GM23338 (cell line): Measurements from ENCODE around the gene TTC6. TPM values are rescaled to one million over a fixed set of nuclear protein-coding genes. Genes with fewer than 3 reads are reported as not detected.
A peak's percentile ranks its signal among the peaks of the same experiment; 100 is the strongest.

Experiments
- ATAC-seq: fragments of 200-7000 bp; cut with Tn5 transposase; 3 replicates; pipeline ENCODE4 v1.9.1; 2020
- DNase-seq: peaks from one replicate; pipeline ENCODE4 v3.0.0-alpha.2; 2015; ENCODE audit warnings: low spot score
- H2AFZ ChIP-seq: fragments of 200-600 bp; sonication (generic); 2 replicates; pipeline ENCODE4 v1.8.0; 2016; ENCODE audit warnings: antibody characterized with exemption, mild to moderate bottlenecking, moderate library complexity
- H3F3A ChIP-seq: fragments of 200-600 bp; sonication (generic); replicated peaks from 2 replicates; pipeline ENCODE4 v1.8.0; 2017; ENCODE audit warnings: antibody characterized with exemption, mixed run types, low read depth
- H3K27ac ChIP-seq: fragments of 200-600 bp; sonication (generic); 2 replicates; pipeline ENCODE4 v1.6.1; 2016; ENCODE audit warnings: low read depth
- H3K27me3 ChIP-seq: fragments of 200-600 bp; sonication (generic); 2 replicates; pipeline ENCODE4 v1.8.0; 2016; ENCODE audit warnings: mild to moderate bottlenecking, mixed run types, moderate library complexity; ENCODE audit not compliant: insufficient read depth
- H3K36me3 ChIP-seq: fragments of 200-600 bp; sonication (generic); 2 replicates; pipeline ENCODE4 v1.8.0; 2016; ENCODE audit warnings: mild to moderate bottlenecking; ENCODE audit not compliant: insufficient read depth
- H3K4me1 ChIP-seq: fragments of 200-600 bp; sonication (generic); 2 replicates; pipeline ENCODE4 v1.8.0; 2016; ENCODE audit warnings: mild to moderate bottlenecking, moderate library complexity; ENCODE audit not compliant: insufficient read depth
- H3K4me2 ChIP-seq: fragments of 200-600 bp; sonication (generic); 2 replicates; pipeline ENCODE4 v1.7.1; 2017; ENCODE audit warnings: mixed run types
- H3K4me3 ChIP-seq: fragments of 200-600 bp; sonication (generic); 2 replicates; pipeline ENCODE4 v1.6.1; 2016; ENCODE audit warnings: mixed run types
- H3K79me2 ChIP-seq: fragments of 200-600 bp; sonication (generic); replicated peaks from 2 replicates; pipeline ENCODE4 v1.8.0; 2017; ENCODE audit warnings: mild to moderate bottlenecking; ENCODE audit not compliant: insufficient read depth
- H3K9me2 ChIP-seq: fragments of 200-600 bp; sonication (generic); 2 replicates; pipeline ENCODE4 v1.8.0; 2017; ENCODE audit not compliant: insufficient read depth
- H4K20me1 ChIP-seq: fragments of 200-600 bp; sonication (generic); replicated peaks from 2 replicates; pipeline ENCODE4 v1.8.0; 2017; ENCODE audit warnings: mild to moderate bottlenecking; ENCODE audit not compliant: insufficient read depth
- H3K27ac Mint-ChIP-seq: 2 replicates; pipeline ENCODE4 v1.8.0; 2020; ENCODE audit warnings: inconsistent platforms, mild to moderate bottlenecking, moderate library complexity, mixed read lengths
- H3K27me3 Mint-ChIP-seq: 3 replicates; pipeline ENCODE4 v1.8.0; 2022; ENCODE audit warnings: low read depth, mild to moderate bottlenecking, moderate library complexity, mixed read lengths, inconsistent platforms; ENCODE audit not compliant: insufficient read depth, poor library complexity
- H3K36me3 Mint-ChIP-seq: 3 replicates; pipeline ENCODE4 v1.8.0; 2021; ENCODE audit warnings: low read depth, mild to moderate bottlenecking, inconsistent platforms, moderate library complexity, mixed read lengths
- H3K4me1 Mint-ChIP-seq: 3 replicates; pipeline ENCODE4 v1.8.0; 2020; ENCODE audit warnings: mild to moderate bottlenecking, inconsistent platforms, mixed read lengths
- H3K4me3 Mint-ChIP-seq: 3 replicates; pipeline ENCODE4 v1.8.0; 2021; ENCODE audit warnings: moderate library complexity, mild to moderate bottlenecking, inconsistent platforms, mixed read lengths
- H3K9me3 Mint-ChIP-seq: 3 replicates; pipeline ENCODE4 v1.8.0; 2020; ENCODE audit warnings: moderate library complexity, mild to moderate bottlenecking, inconsistent platforms, mixed read lengths
- CREB1 ChIP-seq: fragments of 250-450 bp; sonication (Bioruptor Pico); IDR thresholded peaks from 2 replicates; pipeline ENCODE4 v1.5.0; 2020; ENCODE audit warnings: low read depth, mild to moderate bottlenecking, moderate library complexity
- EZH2 ChIP-seq: fragments of 200-600 bp; sonication (generic); IDR thresholded peaks from one replicate; pipeline ENCODE4 v1.8.0; 2017; ENCODE audit warnings: antibody characterized with exemption, mild to moderate bottlenecking, low read depth; ENCODE audit not compliant: unreplicated experiment
- EZH2phosphoT487 ChIP-seq: fragments of 200-600 bp; sonication (generic); IDR thresholded peaks from one replicate; pipeline ENCODE4 v1.8.1; 2018; ENCODE audit warnings: antibody characterized with exemption; ENCODE audit not compliant: unreplicated experiment
- STAT1 ChIP-seq: IDR thresholded peaks from one replicate; pipeline ENCODE4 v1.6.1; 2016; ENCODE audit warnings: antibody characterized with exemption; ENCODE audit not compliant: unreplicated experiment
- ZNF114 ChIP-seq: fragments of 250-450 bp; sonication (Bioruptor Pico); IDR thresholded peaks from 2 replicates; pipeline ENCODE4 v1.5.0; 2020; ENCODE audit warnings: mild to moderate bottlenecking, moderate library complexity
- polyA plus RNA-seq: library from polyadenylated mRNA; unstranded; fragments of >200 nt; fragmentation: Nextera tagmentation; extraction: Ambion mirVana; gene quantifications from 2 replicates; pipeline ENCODE4 v1.2.1, GENCODE V29; 2016
- total RNA-seq: library from RNA; depleted of rRNA; stranded (reverse); fragments of >200 nt; shearing (Covaris generic); gene quantifications from 2 replicates; pipeline ENCODE4 v1.2.3, GENCODE V29; 2014
- TF ChIP-seq, protein P1 (sequence below): IDR thresholded peaks from 2 replicates; pipeline ENCODE4 v1.6.1; 2016; ENCODE audit warnings: antibody characterized with exemption

TTC6 gene
- total and polyA plus RNA-seq, 2 experiments from 2014 or later, result 0.31 TPM; not detected in 1

DNA sequence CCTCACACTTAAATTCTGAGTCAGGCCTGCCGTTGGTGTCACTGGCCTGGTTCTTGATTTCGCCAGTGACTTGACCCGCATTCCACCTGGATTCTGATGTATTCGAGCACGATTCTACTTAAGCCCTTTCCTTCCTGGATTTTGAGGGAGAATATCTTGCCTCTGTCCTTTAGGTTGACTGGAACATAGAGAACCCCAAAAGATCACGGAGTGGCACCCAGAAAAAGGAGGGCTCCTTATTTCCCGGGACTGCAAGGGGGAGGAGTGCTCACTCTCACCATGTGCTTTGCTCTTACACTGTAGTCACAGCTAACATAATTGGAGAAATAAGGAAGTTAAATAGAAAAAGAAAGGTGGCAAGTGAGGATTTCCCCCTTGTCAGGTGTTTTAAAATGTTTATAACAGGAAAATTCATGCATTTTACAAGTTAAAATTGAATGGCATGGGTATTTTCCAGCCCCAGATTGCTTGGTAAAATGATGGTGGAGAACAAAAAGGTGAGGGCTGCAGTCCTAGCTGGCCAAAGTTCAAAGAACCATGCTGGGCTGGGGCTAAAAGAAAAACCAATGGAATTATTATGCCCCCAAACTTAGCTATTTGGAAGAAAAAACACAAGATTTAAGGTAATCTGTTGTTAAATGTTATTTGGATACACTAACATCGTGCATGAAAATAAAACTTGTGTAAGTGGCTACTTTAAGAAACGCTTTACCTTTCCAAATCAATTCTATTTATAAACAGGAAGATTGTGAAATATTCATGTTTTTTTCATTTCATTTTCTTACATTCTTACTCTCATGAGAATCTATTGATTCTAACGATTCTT, 9.2 kb upstream of the TTC6 start:
- Mint-ChIP-seq H3K4me1 (peaks cover 50% of the 10 kb centered on the region), H3K27ac (no peak overlapping the region), H3K9me3 (no peaks in the 10 kb centered on the region; the same call in 2 of the 3 replicates), H3K4me3 (peak overlapping the region; percentile 10; the same call in 2 of the 3 replicates), H3K27me3 (peaks cover 97% of the 10 kb centered on the region), H3K36me3 (no peaks in the 10 kb centered on the region)
- Histone ChIP-seq H4K20me1 (peaks cover 25% of the 10 kb centered on the region), H3K4me1 (peaks cover 73% of the 10 kb centered on the region), H3K79me2 (no peaks in the 10 kb centered on the region), H3K27me3 (peaks cover 100% of the 10 kb centered on the region), H3K4me2 (peak overlapping the region; percentile 93), H3K9me2 (no peaks in the 10 kb centered on the region), H3K27ac (no peak overlapping the region), H3K36me3 (no peaks in the 10 kb centered on the region), H3F3A (peaks cover 6% of the 10 kb centered on the region), H3K4me3 (peak overlapping the region; percentile 75; the same call in 1 of the 2 replicates), H2AFZ (no peak overlapping the region)
- ATAC-seq, result no peak
- DNase-seq, result peak; percentile 52
- TF ChIP-seq CREB1 (CRISPR knock-in tag), result no peak
- TF ChIP-seq EZH2, result peak; percentile 73
- TF ChIP-seq EZH2phosphoT487, result no peak
- no peak for TF ChIP-seq STAT1
- TF ChIP-seq ZNF114 (CRISPR knock-in tag), result no peak
- TF ChIP-seq, protein P1, sequence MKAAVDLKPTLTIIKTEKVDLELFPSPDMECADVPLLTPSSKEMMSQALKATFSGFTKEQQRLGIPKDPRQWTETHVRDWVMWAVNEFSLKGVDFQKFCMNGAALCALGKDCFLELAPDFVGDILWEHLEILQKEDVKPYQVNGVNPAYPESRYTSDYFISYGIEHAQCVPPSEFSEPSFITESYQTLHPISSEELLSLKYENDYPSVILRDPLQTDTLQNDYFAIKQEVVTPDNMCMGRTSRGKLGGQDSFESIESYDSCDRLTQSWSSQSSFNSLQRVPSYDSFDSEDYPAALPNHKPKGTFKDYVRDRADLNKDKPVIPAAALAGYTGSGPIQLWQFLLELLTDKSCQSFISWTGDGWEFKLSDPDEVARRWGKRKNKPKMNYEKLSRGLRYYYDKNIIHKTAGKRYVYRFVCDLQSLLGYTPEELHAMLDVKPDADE, result no peak

DNA sequence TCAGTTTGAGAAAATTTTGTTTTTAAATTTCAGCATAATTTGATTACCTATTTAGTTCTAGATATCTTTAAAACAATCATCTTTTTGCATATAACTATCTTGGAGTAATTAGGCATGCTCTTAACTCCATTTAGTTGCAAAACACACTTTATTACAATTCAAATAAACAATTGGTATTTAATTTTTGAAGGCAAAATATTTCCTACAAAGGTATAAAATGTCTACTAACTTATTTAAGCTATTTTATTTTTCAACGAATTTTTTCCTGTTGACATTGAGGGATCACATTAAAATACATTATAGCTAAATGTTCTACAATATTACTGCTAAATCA, 8.7 kb upstream of the TTC6 start:
- H4K20me1 ChIP-seq, result peaks cover 25% of the 10 kb centered on the region
- peaks cover 100% of the 10 kb centered on the region for H3K27me3 ChIP-seq
- Mint-ChIP-seq H3K36me3 (no peaks in the 10 kb centered on the region), H3K27me3 (peaks cover 96% of the 10 kb centered on the region), H3K27ac (no peak overlapping the region), H3K4me1 (peaks cover 53% of the 10 kb centered on the region), H3K9me3 (no peaks in the 10 kb centered on the region; the same call in 2 of the 3 replicates), H3K4me3 (peak overlapping the region; percentile 73; the same call in 2 of the 3 replicates)
- ATAC-seq (no peak), DNase-seq (no peak)
- no peak overlapping the region for H2AFZ ChIP-seq
- no peaks in the 10 kb centered on the region for H3K79me2 ChIP-seq
- no peaks in the 10 kb centered on the region for H3K36me3 ChIP-seq
- no peak for TF ChIP-seq EZH2phosphoT487
- peak; percentile 61 for TF ChIP-seq EZH2
- H3F3A ChIP-seq, result peaks cover 6% of the 10 kb centered on the region
- peaks cover 73% of the 10 kb centered on the region for H3K4me1 ChIP-seq
- H3K9me2 ChIP-seq, result no peaks in the 10 kb centered on the region
- no peak overlapping the region for H3K27ac ChIP-seq
- peak overlapping the region; percentile 93 for H3K4me2 ChIP-seq
- peak overlapping the region; percentile 75; the same call in 1 of the 2 replicates for H3K4me3 ChIP-seq

DNA sequence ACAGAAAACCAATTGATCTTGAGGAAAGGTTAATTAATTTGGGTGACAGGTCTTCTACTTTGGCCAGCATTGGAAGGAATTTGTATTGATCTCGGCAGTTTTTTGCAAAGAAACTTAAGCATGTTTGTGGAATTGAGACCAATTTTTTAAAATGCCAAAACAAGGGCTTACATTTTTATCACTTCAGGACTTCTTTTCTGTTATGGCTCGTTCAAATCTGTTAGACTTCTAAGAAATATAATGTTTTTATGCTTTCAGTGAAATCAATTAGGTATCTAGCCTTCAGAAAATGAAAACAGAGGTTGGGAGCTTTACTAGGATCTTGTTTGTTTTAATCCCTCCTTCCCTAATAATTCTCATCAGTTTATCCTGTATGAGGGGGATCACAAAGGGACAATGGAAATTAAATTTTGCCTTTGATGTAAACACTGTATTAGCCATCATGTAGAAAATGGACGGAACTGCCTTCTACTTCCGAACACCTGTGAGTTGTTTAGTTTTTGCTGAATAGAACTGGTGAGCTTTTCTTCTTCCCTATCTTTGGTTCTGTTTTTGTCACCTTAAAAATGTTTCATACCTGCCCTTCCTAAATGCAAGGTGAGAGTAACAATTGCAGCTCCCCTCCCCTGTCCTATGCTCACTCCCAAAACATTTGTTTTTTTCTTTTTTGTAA, 8.2 kb upstream of the TTC6 start:
- Mint-ChIP-seq H3K27ac (no peak overlapping the region), H3K27me3 (peaks cover 97% of the 10 kb centered on the region), H3K36me3 (no peaks in the 10 kb centered on the region), H3K9me3 (no peaks in the 10 kb centered on the region; the same call in 2 of the 3 replicates), H3K4me3 (peak overlapping the region; percentile 73), H3K4me1 (peaks cover 55% of the 10 kb centered on the region)
- Histone ChIP-seq H3K4me1 (peaks cover 71% of the 10 kb centered on the region), H4K20me1 (peaks cover 25% of the 10 kb centered on the region), H3K27ac (no peak overlapping the region), H3K27me3 (peaks cover 100% of the 10 kb centered on the region), H3K4me2 (peak overlapping the region; percentile 93), H3K79me2 (no peaks in the 10 kb centered on the region), H3K36me3 (no peaks in the 10 kb centered on the region), H3K9me2 (no peaks in the 10 kb centered on the region), H2AFZ (peak overlapping the region; percentile 73; the same call in 1 of the 2 replicates), H3F3A (peaks cover 6% of the 10 kb centered on the region), H3K4me3 (peak overlapping the region; percentile 75)
- DNase-seq (no peak), ATAC-seq (no peak)
- TF ChIP-seq STAT1, result no peak
- TF ChIP-seq ZNF114 (CRISPR knock-in tag), result no peak
- peak; percentile 44 for TF ChIP-seq EZH2
